Cerebellar cortex (tissue), 1 donor: Measurements from ENCODE around the gene HMBS.
"Not testable (repeated sequence)": the region's sequence is repeated elsewhere in the genome, so short reads cannot be mapped to it uniquely, and the experiment has no call there.

Experiments
- DNase-seq: peaks from one replicate; pipeline ENCODE4 v3.0.0-alpha.2; 2015; ENCODE audit warnings: low spot score

HMBS gene

GRCh38 chr11:119100994-119101758 lies 16.5 kb downstream of the HMBS start:
- DNase-seq = no peak

- peak; percentile 99 for DNase-seq
Observed at GRCh38 chr11:119101759-119102423, 17.2 kb downstream of the HMBS start, which contains the start of gene DPAGT1. Gene DPAGT1 (minus strand): TSS chr11:119101853. CDS start chr11:119101655, 198 bp downstream.

GRCh38 chr11:119103161-119103664 lies 18.5 kb downstream of the HMBS start:
- DNase-seq = not testable (repeated sequence)

- no peak for DNase-seq
Observed at GRCh38 chr11:119103793-119104192, 19.1 kb downstream of the HMBS start.

GRCh38 chr11:119106564-119107537 lies 22.2 kb downstream of the HMBS start, which contains the start of gene C2CD2L:
Gene C2CD2L (plus strand): TSS chr11:119107344. CDS start chr11:119107742, 398 bp downstream.
- DNase-seq = peak; percentile 88

- peak; percentile 13 for DNase-seq
Observed at GRCh38 chr11:119107538-119108145, 23.0 kb downstream of the HMBS start.

GRCh38 chr11:119108146-119108856 lies 23.6 kb downstream of the HMBS start:
- peak; percentile 38 for DNase-seq

- DNase-seq = no peak
Observed at GRCh38 chr11:119108857-119109221, 24.2 kb downstream of the HMBS start.

GRCh38 chr11:119109843-119110242 lies 25.2 kb downstream of the HMBS start:
- no peak for DNase-seq

- no peak for DNase-seq
Observed at GRCh38 chr11:119110439-119110838, 25.8 kb downstream of the HMBS start.

- no peak for DNase-seq
Observed at GRCh38 chr11:119111361-119111925, 26.8 kb downstream of the HMBS start.

GRCh38 chr11:119112314-119113020 lies 27.8 kb downstream of the HMBS start:
- DNase-seq = no peak

- DNase-seq = no peak
Observed at GRCh38 chr11:119113716-119114115, 29.0 kb downstream of the HMBS start.

GRCh38 chr11:119114351-119114750 lies 29.7 kb downstream of the HMBS start:
- no peak for DNase-seq

- no peak for DNase-seq
Observed at GRCh38 chr11:119115484-119116234, 31.0 kb downstream of the HMBS start.

- no peak for DNase-seq
Observed at GRCh38 chr11:119116235-119116594, 31.5 kb downstream of the HMBS start.

GRCh38 chr11:119116601-119117000 lies 31.9 kb downstream of the HMBS start:
- DNase-seq = no peak

GRCh38 chr11:119117004-119117706 lies 32.5 kb downstream of the HMBS start:
- no peak for DNase-seq

GRCh38 chr11:119118227-119118626 lies 33.5 kb downstream of the HMBS start:
- DNase-seq = no peak
